SK-N-MC (cell line): Measurements from ENCODE around the gene GPR158.
"Not testable (repeated sequence)": the region's sequence is repeated elsewhere in the genome, so short reads cannot be mapped to it uniquely, and the experiment has no call there.

ENCODE experiments used
- DNase-seq: peaks from one replicate; pipeline ENCODE4 v3.0.0-alpha.2; 2011; ENCODE audit warnings: low read depth, low spot score
- H3K27ac ChIP-seq: fragments of 200-600 bp; sonication (generic); 2 replicates; pipeline ENCODE4 v1.5.1; 2016; ENCODE audit warnings: mixed run types
- H3K36me3 ChIP-seq: fragments of 200-600 bp; sonication (generic); 2 replicates; pipeline ENCODE4 v1.6.1; 2017; ENCODE audit warnings: antibody characterized with exemption, low read length, mixed read lengths; ENCODE audit not compliant: insufficient read depth
- H3K4me3 ChIP-seq: fragments of 200-600 bp; sonication (generic); 2 replicates; pipeline ENCODE4 v1.5.1; 2016
- H3K9ac ChIP-seq: fragments of 200-600 bp; sonication (generic); 2 replicates; pipeline ENCODE4 v1.8.0; 2017; ENCODE audit warnings: mixed run types, mixed read lengths; ENCODE audit not compliant: insufficient read length
- H3K9me3 ChIP-seq: fragments of 200-600 bp; sonication (generic); 2 replicates; pipeline ENCODE4 v1.6.1; 2017; ENCODE audit warnings: low read depth, mild to moderate bottlenecking, antibody characterized with exemption, low read length, moderate library complexity, mixed read lengths
- EZH2 ChIP-seq: fragments of 200-600 bp; sonication (generic); IDR thresholded peaks from one replicate; pipeline ENCODE4 v1.6.1; 2017; ENCODE audit warnings: antibody characterized with exemption
- FOXP2 ChIP-seq: optimal IDR thresholded peaks from 2 replicates; pipeline ENCODE3; 2011; ENCODE audit warnings: mild to moderate bottlenecking, moderate library complexity; ENCODE audit not compliant: insufficient read depth; ENCODE audit errors: extremely low read length, control extremely low read depth
- POLR2AphosphoS5 ChIP-seq: IDR thresholded peaks from 2 replicates; pipeline ENCODE4 v1.6.1; 2012; ENCODE audit warnings: mild to moderate bottlenecking, low read depth, low read length, borderline replicate concordance

GPR158 gene

GRCh38 chr10:25306386-25306785 is 131.6 kb downstream of the GPR158 start:
- H3K36me3 ChIP-seq = no peaks in the 10 kb centered on the region
- no peaks in the 10 kb centered on the region for H3K9me3 ChIP-seq
- H3K9ac ChIP-seq = no peak overlapping the region
- H3K4me3 ChIP-seq = no peak overlapping the region
- no peak for DNase-seq
- TF ChIP-seq FOXP2 (no peak), POLR2AphosphoS5 (no peak), EZH2 (no peak)
- no peak overlapping the region for H3K27ac ChIP-seq

- Histone ChIP-seq H3K9ac (no peak overlapping the region), H3K9me3 (no peaks in the 10 kb centered on the region), H3K36me3 (no peaks in the 10 kb centered on the region), H3K4me3 (no peak overlapping the region), H3K27ac (no peak overlapping the region)
- TF ChIP-seq POLR2AphosphoS5 (no peak), FOXP2 (no peak)
- DNase-seq = no peak
These were observed 133.5 kb downstream of the GPR158 start for GRCh38 chr10:25308278-25308677.

GRCh38 chr10:25317596-25318211 is 142.9 kb downstream of the GPR158 start:
- H3K9me3 ChIP-seq, DNase-seq, H3K27ac ChIP-seq, H3K36me3 ChIP-seq, H3K4me3 ChIP-seq, H3K9ac ChIP-seq: not testable (repeated sequence)

- no peaks in the 10 kb centered on the region for H3K9me3 ChIP-seq
- H3K4me3 ChIP-seq = no peak overlapping the region
- H3K36me3 ChIP-seq = no peaks in the 10 kb centered on the region
- no peak for DNase-seq
- TF ChIP-seq FOXP2 (no peak), EZH2 (no peak), POLR2AphosphoS5 (no peak)
- no peak overlapping the region for H3K9ac ChIP-seq
- no peak overlapping the region for H3K27ac ChIP-seq
These were observed 152.5 kb downstream of the GPR158 start for GRCh38 chr10:25327273-25327672.

- Histone ChIP-seq H3K4me3 (no peak overlapping the region), H3K9me3 (no peaks in the 10 kb centered on the region), H3K27ac (no peak overlapping the region), H3K9ac (no peak overlapping the region), H3K36me3 (no peaks in the 10 kb centered on the region)
- TF ChIP-seq POLR2AphosphoS5 (no peak), FOXP2 (no peak), EZH2 (no peak)
- no peak for DNase-seq
These were observed 153.6 kb downstream of the GPR158 start for GRCh38 chr10:25328361-25328760.

- not testable (repeated sequence) for H3K4me3 ChIP-seq, H3K27ac ChIP-seq, DNase-seq
These were observed 154.8 kb downstream of the GPR158 start for GRCh38 chr10:25329587-25329986.

GRCh38 chr10:25334445-25334844 is 159.6 kb downstream of the GPR158 start:
- TF ChIP-seq FOXP2 (no peak), EZH2 (no peak), POLR2AphosphoS5 (no peak)
- no peaks in the 10 kb centered on the region for H3K36me3 ChIP-seq
- DNase-seq = no peak
- no peaks in the 10 kb centered on the region for H3K9me3 ChIP-seq
- no peak overlapping the region for H3K9ac ChIP-seq
- no peak overlapping the region for H3K4me3 ChIP-seq
- no peak overlapping the region for H3K27ac ChIP-seq

More at GRCh38 chr10:25329587-25329986, 154.8 kb downstream of the GPR158 start:
- H3K9me3 ChIP-seq, H3K9ac ChIP-seq, H3K36me3 ChIP-seq: not testable (repeated sequence)

GRCh38 chr10:25336330-25336729 is 161.5 kb downstream of the GPR158 start:
- H3K9me3 ChIP-seq = no peaks in the 10 kb centered on the region
- H3K36me3 ChIP-seq = no peaks in the 10 kb centered on the region
- no peak overlapping the region for H3K27ac ChIP-seq
- TF ChIP-seq FOXP2 = no peak
- no peak for TF ChIP-seq POLR2AphosphoS5
- no peak for TF ChIP-seq EZH2
- H3K9ac ChIP-seq = no peak overlapping the region
- H3K4me3 ChIP-seq = no peak overlapping the region
- DNase-seq = no peak

- H3K36me3 ChIP-seq = no peaks in the 10 kb centered on the region
- H3K27ac ChIP-seq = no peak overlapping the region
- no peak for DNase-seq
- H3K9me3 ChIP-seq = no peaks in the 10 kb centered on the region
- H3K4me3 ChIP-seq = no peak overlapping the region
- H3K9ac ChIP-seq = no peak overlapping the region
- TF ChIP-seq POLR2AphosphoS5 (no peak), FOXP2 (no peak), EZH2 (no peak)
These were observed 163.5 kb downstream of the GPR158 start for GRCh38 chr10:25338271-25338670.
